Right lobe of liver (tissue), 4 donors: ENCODE measurements around the gene ZCCHC17.

Experiments used
- CTCF ChIP-seq, 4 donors: fragments of 200-600 bp in 3 of 4; fragments of 450-650 bp in 1 of 4; IDR thresholded peaks; one replicate each; pipeline versions ENCODE4 v1.5.1 to v1.8.0; 2016 to 2022; ENCODE audit warnings: antibody characterized with exemption in 4 of 4, mild to moderate bottlenecking in 2 of 4
- POLR2A ChIP-seq: fragments of 450-650 bp; IDR thresholded peaks from one replicate; pipeline ENCODE4 v1.6.1; 2017; ENCODE audit warnings: antibody characterized with exemption, mild to moderate bottlenecking
- donor health status: DM: no; HTN: no; CAD: no.
- donor health status: DM: no; HTN: no; CAD: no.
- donor health status: DM: no; HTN: yes; CAD: no.

- TF ChIP-seq CTCF (IDR thresholded peaks at IDR 0.05) (no peak), POLR2A (no peak)
These were observed 852 bp upstream of the ZCCHC17 start for GRCh38 chr1:31295874-31296485.
